Measurements from ENCODE around the gene ZCWPW1.
"Not testable (repeated sequence)": the region's sequence is repeated elsewhere in the genome, so short reads cannot be mapped to it uniquely, and the experiment has no call there.

The ZCWPW1 gene

GRCh38 chr7:100353685-100354330 lies 74.7 kb downstream of the ZCWPW1 start:
- Histone ChIP-seq H3K4me1 (no peaks in the 10 kb centered on the region), H3K9me3 (no peaks in the 10 kb centered on the region), H3K4me3 (ENCODE audit: low read depth, low read length) (no peak overlapping the region), H3K36me3 (peaks cover 58% of the 10 kb centered on the region), H3K27me3 (no peaks in the 10 kb centered on the region)
- DNase-seq: no peak
- no peak for TF ChIP-seq CTCF (IDR thresholded peaks at IDR 0.05; ENCODE audit: low read depth, low read length)

GRCh38 chr7:100352984-100353684 lies 75.4 kb downstream of the ZCWPW1 start:
- Histone ChIP-seq H3K4me3 (ENCODE audit: low read depth, low read length) (no peak overlapping the region), H3K36me3 (peaks cover 53% of the 10 kb centered on the region), H3K27me3 (no peaks in the 10 kb centered on the region), H3K4me1 (no peaks in the 10 kb centered on the region), H3K9me3 (no peaks in the 10 kb centered on the region)
- no peak for DNase-seq
- no peak for TF ChIP-seq CTCF (IDR thresholded peaks at IDR 0.05; ENCODE audit: low read depth, low read length)

GRCh38 chr7:100352230-100352781 lies 76.2 kb downstream of the ZCWPW1 start:
- H3K36me3 ChIP-seq: peaks cover 57% of the 10 kb centered on the region

GRCh38 chr7:100351657-100352058 lies 76.8 kb downstream of the ZCWPW1 start:
- Histone ChIP-seq H3K9me3 (no peaks in the 10 kb centered on the region), H3K4me3 (ENCODE audit: low read depth, low read length) (no peak overlapping the region), H3K36me3 (peaks cover 57% of the 10 kb centered on the region), H3K4me1 (no peaks in the 10 kb centered on the region), H3K27me3 (no peaks in the 10 kb centered on the region)
- no peak for DNase-seq
- no peak for TF ChIP-seq CTCF (IDR thresholded peaks at IDR 0.05; ENCODE audit: low read depth, low read length)

More at GRCh38 chr7:100352230-100352781, 76.2 kb downstream of the ZCWPW1 start:
- not testable (repeated sequence) for H3K27me3 ChIP-seq; H3K4me3 ChIP-seq (ENCODE audit: low read depth, low read length); DNase-seq; H3K9me3 ChIP-seq; H3K4me1 ChIP-seq

Measured in BE2C (cell line).